HG03342 (cell line): ENCODE measurements around the gene ADCK1.
"Not testable (repeated sequence)": the region's sequence is repeated elsewhere in the genome, so short reads cannot be mapped to it uniquely, and the experiment has no call there.

Source experiments
- ATAC-seq: cut with Tn5 transposase; IDR thresholded peaks from one replicate; pipeline ENCODE4 v1.9.1; 2021; ENCODE audit warnings: mild to moderate bottlenecking, moderate library complexity; ENCODE audit not compliant: unreplicated experiment

Gene ADCK1

DNA sequence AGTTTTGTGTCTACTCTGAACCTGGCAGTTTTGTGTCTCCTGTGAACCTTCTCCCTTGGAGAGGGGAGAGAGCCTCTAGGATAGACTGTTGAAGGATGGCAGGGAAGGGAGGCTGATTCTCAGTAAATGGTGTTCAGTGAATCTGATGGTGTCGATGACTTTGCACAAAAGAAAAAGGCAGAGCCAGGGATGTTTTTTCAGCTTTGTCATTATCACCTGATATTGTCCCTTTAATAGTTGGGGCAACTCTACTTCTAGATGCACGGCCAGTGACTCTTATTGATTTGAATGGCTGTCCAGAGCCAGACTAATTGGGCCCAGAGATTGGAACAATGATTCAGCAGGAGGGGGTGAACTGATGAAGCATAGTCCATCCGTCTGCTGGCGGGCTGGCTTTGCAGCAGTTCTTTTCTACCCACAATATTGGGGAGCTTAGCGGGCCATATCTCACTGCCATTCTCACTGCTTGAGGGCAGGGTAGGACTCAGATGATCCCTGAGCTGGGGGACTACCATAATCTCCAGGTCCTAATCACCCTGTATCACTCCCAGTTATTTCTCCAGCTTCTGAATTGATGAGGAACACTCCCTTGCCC, 93.1 kb downstream of the ADCK1 start:
- ATAC-seq, result no peak

GRCh38 chr14:77897374-77897773, 97.5 kb downstream of the ADCK1 start:
- no peak for ATAC-seq

- no peak for ATAC-seq
Observed at GRCh38 chr14:77902811-77903210, 102.9 kb downstream of the ADCK1 start.

- ATAC-seq, result no peak
Observed at GRCh38 chr14:77903221-77903620, 103.3 kb downstream of the ADCK1 start.

- ATAC-seq, result no peak
Observed at GRCh38 chr14:77903937-77904617, 104.2 kb downstream of the ADCK1 start.

GRCh38 chr14:77906446-77906845, 106.5 kb downstream of the ADCK1 start:
- no peak for ATAC-seq

DNA sequence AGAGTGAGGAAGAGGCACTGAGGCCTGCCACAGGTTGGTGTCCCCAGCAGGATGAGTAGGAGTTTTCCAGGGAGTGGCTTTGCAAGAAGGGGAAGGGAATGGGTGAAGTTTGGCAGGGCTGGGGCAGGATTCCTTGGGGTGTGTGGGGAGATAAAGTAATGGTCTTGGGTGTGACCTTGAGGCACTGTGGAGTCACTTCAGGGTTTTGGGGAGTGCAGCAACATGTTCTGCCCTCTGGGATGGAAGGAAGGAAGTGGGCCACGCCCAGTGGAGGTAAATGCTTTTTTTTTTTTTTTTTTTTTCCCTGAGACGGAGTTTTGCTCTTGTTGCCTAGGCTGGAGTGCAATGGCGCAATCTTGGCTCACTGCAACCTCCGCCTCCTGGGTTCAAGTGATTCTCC, 108.9 kb downstream of the ADCK1 start:
- ATAC-seq, result no peak

DNA sequence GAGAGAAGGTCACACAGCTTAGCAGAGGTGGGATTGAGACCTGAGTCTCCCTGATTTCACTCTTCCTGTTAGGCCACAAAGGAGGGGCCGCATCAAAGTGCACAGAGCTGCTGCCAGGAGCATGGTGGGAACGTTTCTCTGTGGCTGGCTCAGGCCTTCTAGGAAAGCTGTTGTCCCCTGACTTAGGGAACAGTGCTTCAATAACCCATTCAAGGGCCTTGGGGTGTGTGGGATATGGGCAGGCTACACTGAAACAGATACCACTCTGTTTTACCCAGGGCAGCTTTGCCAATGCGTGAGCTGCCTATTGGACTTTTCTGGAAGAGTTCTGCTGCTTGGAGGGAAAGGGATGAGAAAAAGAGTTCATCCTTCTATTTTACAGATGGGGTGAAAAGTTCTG, 110.0 kb downstream of the ADCK1 start:
- no peak for ATAC-seq

DNA sequence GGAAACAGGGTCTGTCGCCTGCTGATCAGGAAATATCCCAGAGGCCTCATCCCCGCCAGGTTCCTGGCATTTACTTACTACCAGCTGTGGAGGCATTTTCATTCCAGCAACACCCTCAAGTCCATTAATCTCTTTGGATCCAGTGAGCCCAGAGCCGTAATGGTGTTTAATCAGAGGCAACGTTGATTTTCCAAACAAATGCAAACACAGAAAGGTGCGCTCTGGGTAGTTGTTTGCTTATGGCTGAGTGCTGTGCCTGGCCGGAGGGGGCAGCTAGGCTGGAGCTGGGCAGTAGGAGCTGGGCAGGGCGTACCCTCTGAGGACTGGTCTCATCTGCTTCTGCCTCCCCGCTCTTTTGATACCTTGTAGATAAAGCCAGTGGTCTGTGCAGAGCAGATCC, 110.6 kb downstream of the ADCK1 start:
- ATAC-seq, result no peak

GRCh38 chr14:77911356-77911755, 111.4 kb downstream of the ADCK1 start:
- no peak for ATAC-seq

- no peak for ATAC-seq
Observed at GRCh38 chr14:77912754-77913556, 113.0 kb downstream of the ADCK1 start.

DNA sequence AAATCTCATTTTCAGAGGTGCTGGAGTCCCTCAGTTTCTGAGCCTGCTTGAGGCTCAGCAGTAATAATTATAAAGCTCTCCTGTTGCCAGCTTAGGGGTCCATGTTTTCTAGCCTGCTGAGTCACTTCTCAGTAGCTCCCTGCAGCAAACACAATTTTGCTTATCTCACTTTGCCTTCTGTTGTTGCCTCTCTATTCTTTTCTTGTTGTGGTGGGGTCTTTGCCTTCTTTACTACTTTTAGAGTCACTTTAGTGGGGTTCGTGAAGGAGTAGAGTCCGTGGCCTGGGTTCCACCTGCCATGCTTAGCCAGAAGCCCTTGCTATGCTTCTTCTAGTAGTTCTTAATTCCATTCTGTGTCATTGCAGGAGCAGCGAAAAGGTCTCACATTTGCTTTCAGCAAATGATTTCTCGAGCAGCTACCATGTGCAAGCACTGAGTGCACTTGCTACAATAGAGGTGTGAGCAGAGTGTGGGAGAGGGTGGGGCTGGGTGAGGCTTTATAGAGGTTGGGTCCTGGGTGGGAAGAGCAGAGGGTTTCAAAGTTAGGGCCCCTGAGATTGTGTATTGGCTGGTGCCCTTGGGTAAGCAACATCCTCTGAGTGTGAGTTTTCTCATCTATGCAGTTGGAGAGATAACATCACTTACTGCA, 114.3 kb downstream of the ADCK1 start:
- ATAC-seq, result no peak

DNA sequence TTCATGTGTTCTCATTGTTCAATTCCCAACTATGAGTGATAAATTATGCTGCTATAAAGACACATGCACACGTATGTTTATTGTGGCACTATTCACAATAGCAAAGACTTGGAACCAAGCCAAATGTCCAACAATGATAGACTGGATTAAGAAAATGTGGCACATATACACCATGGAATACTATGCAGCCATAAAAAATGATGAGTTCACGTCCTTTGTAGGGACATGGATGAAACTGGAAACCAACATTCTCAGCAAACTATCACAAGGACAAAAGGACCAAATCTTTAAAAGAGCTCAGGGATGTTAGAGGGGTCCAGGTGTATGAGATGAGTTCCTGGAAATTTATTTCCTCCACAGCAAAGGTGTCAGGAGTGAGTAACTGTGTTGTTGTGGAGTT, 115.5 kb downstream of the ADCK1 start:
- not testable (repeated sequence) for ATAC-seq

GRCh38 chr14:77917491-77918201, 117.7 kb downstream of the ADCK1 start:
- ATAC-seq, result no peak

DNA sequence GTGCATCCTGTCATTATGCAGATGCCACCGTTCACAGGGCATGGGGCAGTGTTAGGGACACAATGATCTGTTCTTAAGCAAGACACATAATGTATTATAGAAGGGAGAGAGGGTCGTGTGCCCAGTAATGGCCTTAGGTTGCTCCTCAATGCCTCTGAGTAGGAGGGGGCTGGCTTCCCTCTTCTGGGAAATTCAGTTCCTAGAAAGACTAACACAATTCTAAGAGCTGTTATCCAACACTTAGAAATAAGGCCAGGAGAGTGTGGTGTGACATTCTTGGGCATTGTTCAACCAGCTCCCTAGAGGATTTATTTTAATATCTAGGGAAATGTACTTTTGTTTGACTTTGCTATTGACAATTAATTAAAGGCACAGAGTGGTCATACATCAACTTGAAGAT, 118.5 kb downstream of the ADCK1 start:
- ATAC-seq, result no peak

DNA sequence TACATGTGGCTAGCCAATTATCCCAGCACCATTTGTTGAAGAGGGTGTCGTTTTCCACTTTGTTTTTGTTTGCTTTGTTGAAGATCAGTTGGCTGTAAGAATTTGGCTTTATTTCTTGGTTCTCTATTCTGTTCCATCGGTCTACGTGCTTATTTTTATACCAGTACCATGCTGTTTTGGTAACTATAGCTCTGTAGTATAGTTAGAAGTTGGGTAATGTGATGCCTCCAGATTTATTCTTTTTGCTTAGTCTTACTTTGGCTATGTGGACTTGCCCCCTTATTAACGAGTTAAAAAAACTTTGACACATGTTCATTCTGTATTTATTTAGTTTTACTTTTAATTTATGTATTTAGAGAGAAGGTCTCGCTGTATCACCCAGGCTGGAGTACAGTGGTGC, 120.4 kb downstream of the ADCK1 start:
- ATAC-seq, result no peak

DNA sequence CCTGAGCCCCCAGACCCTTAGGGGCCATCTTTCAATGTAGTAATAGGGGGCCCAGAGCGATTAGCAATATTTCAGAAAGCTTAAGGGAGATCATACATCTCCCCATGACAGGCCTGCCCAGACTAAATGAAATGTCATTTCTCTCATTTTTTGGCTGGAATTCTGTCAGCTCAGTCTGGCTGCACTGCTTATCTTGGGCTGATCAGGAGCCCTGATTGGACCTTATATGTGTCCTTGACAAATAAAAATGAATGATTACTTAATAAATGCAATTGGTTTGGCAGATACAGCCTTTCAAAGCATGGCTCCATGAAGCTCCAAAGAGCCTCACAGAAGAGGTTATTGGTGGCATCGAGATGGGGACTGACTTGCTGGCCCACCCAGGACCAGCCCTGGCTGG, 121.9 kb downstream of the ADCK1 start:
- no peak for ATAC-seq

DNA sequence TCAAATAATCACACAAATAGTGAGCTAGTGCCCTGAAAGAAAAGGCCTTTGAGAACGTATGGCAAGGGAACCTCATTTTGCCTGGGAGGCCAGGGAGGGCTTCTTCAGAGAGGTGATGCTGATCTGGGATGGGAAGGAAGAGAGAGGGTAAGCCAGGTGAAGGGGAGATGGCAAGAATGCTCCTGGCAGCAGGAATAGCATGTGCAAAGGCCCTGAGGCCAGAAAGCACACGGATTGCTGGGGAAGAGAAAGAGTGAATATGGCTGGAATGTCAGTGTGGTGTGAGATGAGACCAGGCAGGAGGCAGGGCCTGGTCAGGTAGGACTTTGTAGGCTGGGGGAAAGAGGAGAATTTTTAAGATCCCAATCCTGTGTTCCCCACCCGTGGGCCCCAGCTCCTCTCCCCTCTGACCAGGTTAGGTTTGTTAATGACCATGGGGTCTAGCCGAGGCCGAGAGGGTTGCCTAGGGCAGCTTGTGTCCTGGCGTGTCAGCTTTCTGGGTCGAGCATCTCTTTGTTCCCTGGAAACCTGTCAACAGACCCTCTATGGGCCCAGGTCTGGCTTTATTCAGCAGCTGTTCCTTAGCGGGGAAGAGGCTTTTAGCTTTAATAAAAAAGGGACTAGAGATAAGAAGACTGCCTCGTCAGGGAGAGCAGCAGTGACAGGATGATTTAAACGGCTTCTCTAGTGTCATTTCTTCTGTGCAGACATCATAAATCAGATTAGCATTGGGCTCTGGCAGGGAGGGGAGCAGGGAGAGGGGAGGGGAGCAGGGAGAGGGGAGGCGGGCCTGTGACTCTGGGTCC, 123.4 kb downstream of the ADCK1 start:
- ATAC-seq, result no peak

DNA sequence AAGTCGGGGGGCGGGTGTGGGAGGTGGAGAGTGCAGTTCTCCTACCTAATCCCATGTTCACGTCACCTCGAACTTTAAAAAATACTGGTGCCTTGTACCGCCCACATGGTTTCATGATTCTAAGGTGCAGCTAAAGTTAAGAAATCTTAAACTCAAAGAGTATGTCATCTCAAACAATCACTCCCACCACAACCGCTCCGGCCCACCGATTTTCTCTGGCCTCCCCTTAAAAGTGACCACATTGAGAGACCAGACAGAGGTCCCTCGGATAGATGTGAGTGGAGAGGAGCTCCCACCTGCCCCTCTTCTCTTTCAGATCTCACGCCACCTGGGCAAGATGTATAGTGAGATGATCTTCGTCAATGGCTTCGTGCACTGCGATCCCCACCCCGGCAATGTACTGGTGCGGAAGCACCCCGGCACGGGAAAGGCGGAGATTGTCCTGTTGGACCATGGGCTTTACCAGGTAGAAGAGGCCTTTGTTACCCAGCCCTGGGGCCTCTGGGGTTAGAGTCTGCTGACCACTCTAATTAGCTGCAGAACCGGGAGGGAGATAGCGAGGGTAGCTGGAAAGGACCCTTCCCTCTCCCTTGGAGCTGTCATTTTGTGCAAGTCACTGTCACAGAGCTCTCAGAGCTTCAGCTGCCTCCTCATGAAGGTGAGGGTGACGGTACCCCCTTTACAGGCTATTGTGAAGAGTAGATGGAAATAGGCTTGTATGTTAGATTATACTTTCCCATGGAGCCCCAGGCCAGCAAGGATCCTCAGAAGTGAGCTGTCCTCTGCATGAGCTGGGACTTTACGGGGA, 124.4 kb downstream of the ADCK1 start:
- ATAC-seq, result no peak
